Keratinocyte (primary cell): ENCODE measurements around the gene FLT3. TPM values are rescaled to one million over a fixed set of nuclear protein-coding genes. Genes with fewer than 3 reads are reported as not detected.

ENCODE experiments used
- DNase-seq: peaks from one replicate; pipeline ENCODE4 v3.0.0-alpha.2; 2011; ENCODE audit warnings: low read depth, missing footprints, low spot score
- FAIRE-seq: peaks from 2 replicates; lab custom pipeline; 2011; peaks lifted over from hg19 to GRCh38; lab: Jason Lieb, UNC
- H2AFZ ChIP-seq: 2 replicates; pipeline ENCODE4 v1.6.0; 2012; ENCODE audit warnings: low read length, control low read depth, inconsistent platforms; ENCODE audit not compliant: control insufficient read depth
- H3K27ac ChIP-seq: 2 replicates; pipeline ENCODE4 v1.5.1; 2011; ENCODE audit warnings: low read length; ENCODE audit not compliant: control insufficient read depth, insufficient read depth
- H3K27me3 ChIP-seq: 3 replicates; pipeline ENCODE4 v1.6.0; 2011; ENCODE audit warnings: low read length; ENCODE audit not compliant: control insufficient read depth, insufficient read depth; ENCODE audit errors: extremely low read depth
- H3K36me3 ChIP-seq, 2 experiments: 2 replicates in 1 of 2; 3 replicates in 1 of 2; pipeline ENCODE4 v1.5.1; 2011; ENCODE audit warnings: low read length in 2 of 2, mild to moderate bottlenecking in 1 of 2; ENCODE audit not compliant: control insufficient read depth in 2 of 2, insufficient read depth in 2 of 2; ENCODE audit errors: extremely low read depth in 1 of 2
- H3K4me1 ChIP-seq: 3 replicates; pipeline ENCODE4 v1.5.1; 2011; ENCODE audit warnings: low read length; ENCODE audit not compliant: control insufficient read depth, insufficient read depth; ENCODE audit errors: extremely low read depth
- H3K4me2 ChIP-seq: 3 replicates; pipeline ENCODE4 v1.6.0; 2011; ENCODE audit warnings: low read depth, low read length; ENCODE audit not compliant: control insufficient read depth, insufficient read depth; ENCODE audit errors: extremely low read depth
- H3K4me3 ChIP-seq, 3 experiments: fragments of 200-600 bp in 1 of 3; sonication (generic) in 1 of 3; 2 replicates in 2 of 3; 3 replicates in 1 of 3; pipeline ENCODE4 v1.5.1; 2011 to 2016; ENCODE audit warnings: low read length in 3 of 3, mild to moderate bottlenecking in 3 of 3, control low read depth in 2 of 3, inconsistent platforms in 1 of 3, low read depth in 1 of 3, mixed read lengths in 1 of 3, mixed run types in 1 of 3, moderate library complexity in 1 of 3; ENCODE audit not compliant: control insufficient read depth in 2 of 3, insufficient read depth in 2 of 3; ENCODE audit errors: extremely low read depth in 1 of 3
- H3K79me2 ChIP-seq: 2 replicates; pipeline ENCODE4 v1.6.0; 2012; ENCODE audit warnings: low read length; ENCODE audit not compliant: control insufficient read depth, insufficient read depth
- H3K9ac ChIP-seq: 3 replicates; pipeline ENCODE4 v1.6.0; 2011; ENCODE audit warnings: low read length; ENCODE audit not compliant: control insufficient read depth, insufficient read depth; ENCODE audit errors: extremely low read depth
- H3K9me1 ChIP-seq: 3 replicates; pipeline ENCODE4 v1.6.0; 2011; ENCODE audit warnings: low read length; ENCODE audit not compliant: control insufficient read depth, insufficient read depth; ENCODE audit errors: extremely low read depth
- H3K9me3 ChIP-seq: 2 replicates; pipeline ENCODE4 v1.5.1; 2012; ENCODE audit warnings: low read depth, low read length; ENCODE audit not compliant: control insufficient read depth
- H4K20me1 ChIP-seq: 3 replicates; pipeline ENCODE4 v1.6.0; 2011; ENCODE audit warnings: low read length; ENCODE audit not compliant: control insufficient read depth, insufficient read depth; ENCODE audit errors: extremely low read depth
- CTCF ChIP-seq, 3 experiments: IDR thresholded peaks in 1 of 3; conservative IDR thresholded peaks in 1 of 3; optimal IDR thresholded peaks in 1 of 3; 2 replicates in 2 of 3; 3 replicates in 1 of 3; pipeline versions ENCODE3 to v1.5.1; 2011; ENCODE audit warnings: low read length in 3 of 3, mild to moderate bottlenecking in 3 of 3, moderate library complexity in 2 of 3, control low read depth in 1 of 3, inconsistent platforms in 1 of 3; ENCODE audit not compliant: insufficient read depth in 2 of 3; ENCODE audit errors: extremely low read depth in 1 of 3
- EZH2 ChIP-seq: IDR thresholded peaks from one replicate; pipeline ENCODE4 v1.6.1; 2012; ENCODE audit warnings: inconsistent platforms, mild to moderate bottlenecking, low read length, moderate library complexity
- dilution Hi-C: fragments of 300-500 bp; cut with MboI; formaldehyde crosslinking; loops from one replicate; pipeline ENCODE4 v1.7.0; 2020; ENCODE audit warnings: low sequenced_read_pairs; ENCODE audit not compliant: extremely low pct_ligation_motif_present
- polyA plus RNA-seq, 5 experiments: library from polyadenylated mRNA; depleted of rRNA in 3 of 5; stranded (reverse) in 3 of 5; stranded (forward) in 1 of 5; unstranded in 1 of 5; fragments of >200 nt; gene quantifications; 1 replicate in 1 of 5; 2 replicates in 3 of 5; 3 replicates in 1 of 5; pipeline versions ENCODE4 v1.2.1 to v1.2.3, GENCODE V29; 2011 to 2012; ENCODE audit warnings: missing spikeins in 2 of 5, low read depth in 1 of 5, low replicate concordance in 1 of 5

FLT3 gene
- polyA plus RNA-seq, 1 donor (not counting 4 experiments of a cell fraction or from before 2014, with no cell fraction given): not detected

- Histone ChIP-seq H3K9me3 (no peaks in the 10 kb centered on the region), H3K4me1 (no peaks in the 10 kb centered on the region), H3K9me1 (no peaks in the 10 kb centered on the region), H3K79me2 (no peaks in the 10 kb centered on the region), H4K20me1 (no peaks in the 10 kb centered on the region), H3K36me3 (no peaks in the 10 kb centered on the region), H2AFZ (no peak overlapping the region), H3K4me3 (no peak overlapping the region), H3K27me3 (no peaks in the 10 kb centered on the region), H3K9ac (no peak overlapping the region), H3K4me2 (no peak overlapping the region), H3K27ac (no peak overlapping the region)
- TF ChIP-seq CTCF (optimal IDR thresholded peaks at IDR 0.05 in 1 of 3, IDR thresholded peaks at IDR 0.05 in 1 of 3, conservative IDR thresholded peaks at IDR 0.05 in 1 of 3; ENCODE audit: extremely low read depth in 1 of 3, insufficient read depth in 2 of 3, low read length in 3 of 3) (no peak), EZH2 (no peak)
- dilution Hi-C loops: no loop called here
- DNase-seq: no peak
- FAIRE-seq: no peak
Observed at GRCh38 chr13:28031896-28032288, 68.5 kb downstream of the FLT3 start.

GRCh38 chr13:28031220-28031895, 69.0 kb downstream of the FLT3 start:
- Histone ChIP-seq H3K27ac (no peak overlapping the region), H3K79me2 (no peaks in the 10 kb centered on the region), H3K9ac (no peak overlapping the region), H2AFZ (no peak overlapping the region), H3K36me3 (no peaks in the 10 kb centered on the region), H3K27me3 (no peaks in the 10 kb centered on the region), H3K4me1 (no peaks in the 10 kb centered on the region), H3K4me3 (no peak overlapping the region), H4K20me1 (no peaks in the 10 kb centered on the region), H3K9me3 (no peaks in the 10 kb centered on the region), H3K4me2 (no peak overlapping the region), H3K9me1 (no peaks in the 10 kb centered on the region)
- TF ChIP-seq CTCF (optimal IDR thresholded peaks at IDR 0.05 in 1 of 3, IDR thresholded peaks at IDR 0.05 in 1 of 3, conservative IDR thresholded peaks at IDR 0.05 in 1 of 3; ENCODE audit: extremely low read depth in 1 of 3, insufficient read depth in 2 of 3, low read length in 3 of 3): no peak
- TF ChIP-seq EZH2: no peak
- FAIRE-seq (no peak), DNase-seq (no peak)
- dilution Hi-C loops: no loop called here
